Measurements from ENCODE around the gene WIZ.

Gene WIZ

DNA sequence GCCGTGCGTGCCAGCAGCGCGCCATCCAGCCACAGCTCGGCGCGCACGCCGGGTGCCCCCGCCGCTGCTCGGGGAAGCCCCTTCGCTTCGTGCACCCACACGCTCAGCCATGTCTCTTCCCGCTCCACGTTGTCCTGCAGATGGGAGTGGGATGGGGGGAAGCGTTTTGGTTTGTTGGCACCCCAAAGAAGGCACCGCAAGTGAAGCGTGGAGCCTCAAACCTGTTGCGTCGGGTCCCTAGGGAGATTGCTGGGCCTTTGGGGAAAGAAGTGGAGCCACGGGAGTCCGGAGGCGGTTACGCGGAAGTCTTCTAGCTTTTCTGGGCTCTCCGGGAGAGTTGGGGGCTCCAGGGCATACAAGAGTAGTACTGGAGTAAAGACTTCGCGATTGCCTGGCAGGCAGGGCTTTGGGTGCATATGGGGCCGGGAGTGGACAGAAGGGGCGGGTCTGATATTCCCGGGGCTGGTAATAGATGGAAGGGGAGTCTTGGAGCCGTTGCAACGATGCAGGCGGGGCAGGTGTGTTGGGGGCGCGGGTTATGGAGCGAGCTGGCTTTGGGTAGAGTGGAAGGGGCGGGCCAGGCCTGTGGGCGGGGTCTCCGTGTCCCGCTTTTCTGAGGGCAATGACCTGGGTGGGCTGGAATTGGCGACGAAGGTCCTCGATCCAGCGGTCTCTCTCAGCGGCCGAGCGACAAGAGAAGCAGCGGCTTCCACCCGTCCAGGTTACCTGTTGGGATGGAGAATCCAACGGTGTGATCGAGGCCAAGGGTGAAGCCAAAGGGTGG is 8.1 kb upstream of the WIZ start:
- TF ChIP-seq EZH2 (IDR thresholded peaks at IDR 0.05; ENCODE audit: borderline replicate concordance, low read depth, low read length, severe bottlenecking), result no peak
- TF ChIP-seq, protein P1, sequence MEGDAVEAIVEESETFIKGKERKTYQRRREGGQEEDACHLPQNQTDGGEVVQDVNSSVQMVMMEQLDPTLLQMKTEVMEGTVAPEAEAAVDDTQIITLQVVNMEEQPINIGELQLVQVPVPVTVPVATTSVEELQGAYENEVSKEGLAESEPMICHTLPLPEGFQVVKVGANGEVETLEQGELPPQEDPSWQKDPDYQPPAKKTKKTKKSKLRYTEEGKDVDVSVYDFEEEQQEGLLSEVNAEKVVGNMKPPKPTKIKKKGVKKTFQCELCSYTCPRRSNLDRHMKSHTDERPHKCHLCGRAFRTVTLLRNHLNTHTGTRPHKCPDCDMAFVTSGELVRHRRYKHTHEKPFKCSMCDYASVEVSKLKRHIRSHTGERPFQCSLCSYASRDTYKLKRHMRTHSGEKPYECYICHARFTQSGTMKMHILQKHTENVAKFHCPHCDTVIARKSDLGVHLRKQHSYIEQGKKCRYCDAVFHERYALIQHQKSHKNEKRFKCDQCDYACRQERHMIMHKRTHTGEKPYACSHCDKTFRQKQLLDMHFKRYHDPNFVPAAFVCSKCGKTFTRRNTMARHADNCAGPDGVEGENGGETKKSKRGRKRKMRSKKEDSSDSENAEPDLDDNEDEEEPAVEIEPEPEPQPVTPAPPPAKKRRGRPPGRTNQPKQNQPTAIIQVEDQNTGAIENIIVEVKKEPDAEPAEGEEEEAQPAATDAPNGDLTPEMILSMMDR (IDR thresholded peaks at IDR 0.05; ENCODE audit: borderline replicate concordance, extremely low read depth, low read length, poor library complexity, severe bottlenecking), result no peak

DNA sequence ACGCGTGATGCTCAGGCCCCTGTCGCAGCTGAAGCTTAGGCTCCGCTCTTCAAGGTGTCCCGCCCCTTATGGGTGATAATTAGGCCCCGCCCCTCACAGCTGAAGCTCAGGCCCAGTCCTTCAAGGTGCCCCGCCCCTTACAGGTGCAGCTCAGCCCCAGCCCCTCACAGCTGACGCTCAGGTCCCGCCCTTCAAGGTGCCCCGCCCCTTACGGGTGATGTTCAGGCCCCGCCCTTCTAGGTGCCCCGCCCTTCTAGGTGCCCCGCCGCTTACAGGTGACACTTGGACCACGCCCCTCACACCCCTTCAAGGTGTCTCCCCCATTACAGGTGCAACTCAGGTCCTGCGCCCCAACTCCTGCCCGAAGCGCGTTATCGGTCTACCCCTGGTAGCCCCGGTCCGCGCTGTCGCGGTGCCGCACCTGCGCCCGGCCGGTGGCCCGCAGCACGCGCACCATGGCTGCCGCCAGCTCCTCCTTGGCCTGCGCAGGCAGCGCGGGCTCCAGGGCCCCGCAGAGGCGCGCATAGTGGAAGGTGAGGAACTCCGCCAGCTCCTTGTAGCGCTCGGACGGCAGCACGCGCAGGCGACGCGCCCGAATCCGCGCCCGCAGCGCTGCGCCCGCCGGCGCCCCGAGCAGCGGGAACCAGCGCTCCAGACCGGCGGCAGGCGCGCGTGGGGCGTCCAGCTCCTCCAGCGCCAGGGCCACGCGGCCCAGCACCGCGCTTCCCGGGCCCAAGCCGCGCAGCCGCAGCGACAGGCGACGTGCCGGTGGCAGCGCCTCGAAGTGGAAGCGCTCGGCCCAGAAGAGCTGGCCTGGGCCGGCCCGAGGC is 7.3 kb upstream of the WIZ start:
- no peak overlapping the region for H3K4me3 ChIP-seq (ENCODE audit: low read depth in 1 of 2, low read length in 2 of 2)

More for the DNA sequence above, 8.1 kb upstream of the WIZ start:
- DNase-seq, result no peak
- H4K20me1 ChIP-seq (ENCODE audit: insufficient read depth, low read length), result 0 out of 2 replicates have a peak, but pooled peaks cover 4% of the 10 kb centered on the region
- no peak overlapping the region for H3K4me2 ChIP-seq (ENCODE audit: insufficient read depth, low read length)
- no peak overlapping the region for H2AFZ ChIP-seq (ENCODE audit: low read depth, low read length)
- H3K4me3 ChIP-seq (ENCODE audit: low read depth in 1 of 2, low read length in 2 of 2), result no peak overlapping the region
- H3K36me3 ChIP-seq (ENCODE audit: insufficient read depth, low read length), result peaks cover 80% of the 10 kb centered on the region
- H3K79me2 ChIP-seq (ENCODE audit: insufficient read depth, low read length), result peaks cover 6% of the 10 kb centered on the region; the same call in 1 of the 2 replicates
- no peak overlapping the region for H3K9ac ChIP-seq (ENCODE audit: low read depth, low read length)
- H3K9me3 ChIP-seq (ENCODE audit: insufficient read depth, low read length, severe bottlenecking), result no peaks in the 10 kb centered on the region
- H3K27me3 ChIP-seq (ENCODE audit: insufficient read depth, low read length, poor library complexity), result no peaks in the 10 kb centered on the region
- no peak overlapping the region for H3K27ac ChIP-seq (ENCODE audit: low read length)
- no peak for ATAC-seq (ENCODE audit: insufficient read depth, low read depth)
- H3K4me1 ChIP-seq (ENCODE audit: insufficient read depth, low read length), result peaks cover 7% of the 10 kb centered on the region

DNA sequence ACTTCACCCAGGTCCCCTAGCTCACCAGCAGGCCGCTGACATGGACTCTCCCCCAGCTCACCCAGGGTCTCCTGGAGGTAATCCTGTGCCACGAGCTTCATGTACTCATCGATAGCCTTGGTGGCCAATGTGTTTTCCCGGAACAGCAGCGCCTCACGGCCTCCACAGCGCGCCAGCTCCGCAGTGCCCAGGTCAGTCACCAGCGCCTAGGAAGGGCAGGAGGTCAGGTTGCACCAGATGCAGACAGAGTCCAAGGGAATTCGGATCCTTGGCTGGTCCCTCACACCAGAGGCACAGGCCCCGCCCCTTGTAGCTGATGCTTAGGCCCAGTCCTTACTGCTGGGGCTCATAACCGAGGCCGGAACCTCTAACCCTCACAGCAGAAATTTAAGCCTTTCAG is 6.7 kb upstream of the WIZ start:
- ATAC-seq (ENCODE audit: insufficient read depth, low read depth), result no peak
- no peak overlapping the region for H3K4me3 ChIP-seq (ENCODE audit: low read depth in 1 of 2, low read length in 2 of 2)
- no peaks in the 10 kb centered on the region for H3K27me3 ChIP-seq (ENCODE audit: insufficient read depth, low read length, poor library complexity)
- H3K4me1 ChIP-seq (ENCODE audit: insufficient read depth, low read length), result no peaks in the 10 kb centered on the region
- H3K9ac ChIP-seq (ENCODE audit: low read depth, low read length), result no peak overlapping the region
- TF ChIP-seq EZH2 (IDR thresholded peaks at IDR 0.05; ENCODE audit: borderline replicate concordance, low read depth, low read length, severe bottlenecking), result no peak
- TF ChIP-seq, protein P1 (IDR thresholded peaks at IDR 0.05; ENCODE audit: borderline replicate concordance, extremely low read depth, low read length, poor library complexity, severe bottlenecking), result no peak
- H3K9me3 ChIP-seq (ENCODE audit: insufficient read depth, low read length, severe bottlenecking), result no peaks in the 10 kb centered on the region
- DNase-seq, result no peak
- H3K27ac ChIP-seq (ENCODE audit: low read length), result no peak overlapping the region
- no peaks in the 10 kb centered on the region for H3K79me2 ChIP-seq (ENCODE audit: insufficient read depth, low read length)
- H3K4me2 ChIP-seq (ENCODE audit: insufficient read depth, low read length), result no peak overlapping the region
- peaks cover 80% of the 10 kb centered on the region for H3K36me3 ChIP-seq (ENCODE audit: insufficient read depth, low read length)
- H4K20me1 ChIP-seq (ENCODE audit: insufficient read depth, low read length), result peaks cover 4% of the 10 kb centered on the region; the same call in 1 of the 2 replicates
- no peak overlapping the region for H2AFZ ChIP-seq (ENCODE audit: low read depth, low read length)

More for the DNA sequence above, 7.3 kb upstream of the WIZ start:
- ATAC-seq (ENCODE audit: insufficient read depth, low read depth) (no peak), DNase-seq (no peak)
- Histone ChIP-seq H3K79me2 (ENCODE audit: insufficient read depth, low read length) (no peaks in the 10 kb centered on the region), H3K9ac (ENCODE audit: low read depth, low read length) (no peak overlapping the region), H3K4me2 (ENCODE audit: insufficient read depth, low read length) (no peak overlapping the region), H3K36me3 (ENCODE audit: insufficient read depth, low read length) (peaks cover 81% of the 10 kb centered on the region), H4K20me1 (ENCODE audit: insufficient read depth, low read length) (peaks cover 4% of the 10 kb centered on the region; the same call in 1 of the 2 replicates), H3K27me3 (ENCODE audit: insufficient read depth, low read length, poor library complexity) (no peaks in the 10 kb centered on the region), H3K9me3 (ENCODE audit: insufficient read depth, low read length, severe bottlenecking) (no peaks in the 10 kb centered on the region), H2AFZ (ENCODE audit: low read depth, low read length) (no peak overlapping the region), H3K4me1 (ENCODE audit: insufficient read depth, low read length) (no peaks in the 10 kb centered on the region), H3K27ac (ENCODE audit: low read length) (no peak overlapping the region)
- no peak for TF ChIP-seq EZH2 (IDR thresholded peaks at IDR 0.05; ENCODE audit: borderline replicate concordance, low read depth, low read length, severe bottlenecking)
- TF ChIP-seq, protein P1 (IDR thresholded peaks at IDR 0.05; ENCODE audit: borderline replicate concordance, extremely low read depth, low read length, poor library complexity, severe bottlenecking), result no peak
